ENCODE results near the gene PTPRN2. TPM values are rescaled to one million over a fixed set of nuclear protein-coding genes. Genes with fewer than 3 reads are reported as not detected.

The PTPRN2 gene
- total and polyA plus RNA-seq, 2 of the 13 experiments (the other 11 are each of a cell fraction or from before 2014, with no cell fraction given): 2.5 to 24.2 TPM

DNA sequence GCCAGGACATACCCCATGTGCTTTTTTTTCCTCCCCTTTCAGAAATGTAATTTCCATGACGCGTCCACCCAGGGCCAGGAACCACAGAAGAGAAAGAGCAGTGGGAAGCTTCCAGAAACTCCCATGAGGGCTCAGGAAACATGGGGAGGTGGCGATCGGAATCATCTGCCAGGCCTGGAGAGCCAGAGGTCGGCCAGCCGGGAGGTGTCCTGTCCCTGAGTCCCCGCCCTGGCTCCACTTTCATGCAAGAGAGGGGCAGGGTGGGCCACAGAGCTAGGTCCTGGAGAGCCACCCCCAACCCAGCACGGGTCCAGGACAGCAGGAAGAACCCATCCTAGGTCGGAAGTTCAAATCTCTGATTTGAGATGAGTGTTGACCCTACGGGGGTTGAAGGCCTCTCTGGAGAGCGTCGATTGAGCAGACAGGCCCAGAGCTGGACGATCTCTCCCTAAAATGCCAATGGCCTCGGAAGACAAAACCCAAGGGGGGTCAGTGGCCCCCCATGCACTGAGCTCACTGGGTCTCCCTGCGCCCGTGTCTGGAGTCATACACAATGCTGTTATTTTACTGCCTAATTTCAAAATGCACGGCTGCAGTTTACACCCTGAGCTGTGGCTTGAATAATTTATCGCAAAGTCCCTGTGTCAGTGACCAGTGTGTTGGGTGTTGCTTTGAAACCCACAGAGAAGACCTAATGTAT is 594.1 kb downstream of the PTPRN2 start:
- H3K27me3 ChIP-seq (ENCODE audit: control insufficient read depth in 1 of 2, insufficient read depth in 2 of 2, low read length in 2 of 2): no peaks in the 10 kb centered on the region
- WGBS (ENCODE audit: low lambda C conversion rate): 87% methylated on average over 13 of the region's 18 CpGs
- DNase-seq (ENCODE audit: low spot score) (no peak), FAIRE-seq (no peak), ATAC-seq (no peak)
- intact Hi-C loops (cut with micrococcal nuclease; ENCODE audit: unreplicated experiment) (no loop called here), in situ Hi-C loops (cut with HindIII; ENCODE audit: extremely low pct_ligation_motif_present, low pct_unique_long_range_greater_than_20kb) (no loop called here)
- H3K9me3 ChIP-seq (ENCODE audit: low read length): no peaks in the 10 kb centered on the region
- ChIA-PET CTCF (ENCODE audit: low intra/inter-chr PET ratio, low total read pairs) (no interaction called here), POLR2A (no interaction called here)
- H2AFZ ChIP-seq (ENCODE audit: low read length): no peak overlapping the region
- H3K79me2 ChIP-seq (ENCODE audit: insufficient read depth, low read length): no peaks in the 10 kb centered on the region
- H3K4me3 ChIP-seq (replicated peaks in 1 of 3; ENCODE audit: insufficient read depth in 1 of 3, low read depth in 2 of 3, low read length in 3 of 3): no peak overlapping the region
- peaks cover 14% of the 10 kb centered on the region; the same call in 1 of the 2 replicates for H4K20me1 ChIP-seq (ENCODE audit: insufficient read depth, low read length)
- no TSS peak for BruUV-seq (replicated peaks)
- no peaks in the 10 kb centered on the region for H3K36me3 ChIP-seq (replicated peaks in 1 of 2; ENCODE audit: control insufficient read depth in 1 of 2, insufficient read depth in 2 of 2, low read length in 2 of 2)
- no peak overlapping the region for H3K9ac ChIP-seq (ENCODE audit: insufficient read depth, low read depth, low read length)
- H3K27ac ChIP-seq (ENCODE audit: extremely low read length, insufficient read depth, low read length): no peak overlapping the region
- no peak overlapping the region for H3K4me2 ChIP-seq (ENCODE audit: low read depth, low read length)
- peaks cover 11% of the 10 kb centered on the region for H3K4me1 ChIP-seq (ENCODE audit: insufficient read depth, low read length)
- TF ChIP-seq MIXL1 (CRISPR knock-in tag; IDR thresholded peaks at IDR 0.05): no peak
- TF ChIP-seq CHD4 (IDR thresholded peaks at IDR 0.05; ENCODE audit: borderline replicate concordance, low read length): no peak
- TF ChIP-seq, protein P1, sequence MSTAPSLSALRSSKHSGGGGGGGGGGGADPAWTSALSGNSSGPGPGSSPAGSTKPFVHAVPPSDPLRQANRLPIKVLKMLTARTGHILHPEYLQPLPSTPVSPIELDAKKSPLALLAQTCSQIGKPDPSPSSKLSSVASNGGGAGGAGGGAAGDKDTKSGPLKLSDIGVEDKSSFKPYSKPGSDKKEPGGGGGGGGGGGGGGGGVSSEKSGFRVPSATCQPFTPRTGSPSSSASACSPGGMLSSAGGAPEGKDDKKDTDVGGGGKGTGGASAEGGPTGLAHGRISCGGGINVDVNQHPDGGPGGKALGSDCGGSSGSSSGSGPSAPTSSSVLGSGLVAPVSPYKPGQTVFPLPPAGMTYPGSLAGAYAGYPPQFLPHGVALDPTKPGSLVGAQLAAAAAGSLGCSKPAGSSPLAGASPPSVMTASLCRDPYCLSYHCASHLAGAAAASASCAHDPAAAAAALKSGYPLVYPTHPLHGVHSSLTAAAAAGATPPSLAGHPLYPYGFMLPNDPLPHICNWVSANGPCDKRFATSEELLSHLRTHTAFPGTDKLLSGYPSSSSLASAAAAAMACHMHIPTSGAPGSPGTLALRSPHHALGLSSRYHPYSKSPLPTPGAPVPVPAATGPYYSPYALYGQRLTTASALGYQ (CRISPR knock-in tag; IDR thresholded peaks at IDR 0.05): no peak
- TF ChIP-seq, protein P2, sequence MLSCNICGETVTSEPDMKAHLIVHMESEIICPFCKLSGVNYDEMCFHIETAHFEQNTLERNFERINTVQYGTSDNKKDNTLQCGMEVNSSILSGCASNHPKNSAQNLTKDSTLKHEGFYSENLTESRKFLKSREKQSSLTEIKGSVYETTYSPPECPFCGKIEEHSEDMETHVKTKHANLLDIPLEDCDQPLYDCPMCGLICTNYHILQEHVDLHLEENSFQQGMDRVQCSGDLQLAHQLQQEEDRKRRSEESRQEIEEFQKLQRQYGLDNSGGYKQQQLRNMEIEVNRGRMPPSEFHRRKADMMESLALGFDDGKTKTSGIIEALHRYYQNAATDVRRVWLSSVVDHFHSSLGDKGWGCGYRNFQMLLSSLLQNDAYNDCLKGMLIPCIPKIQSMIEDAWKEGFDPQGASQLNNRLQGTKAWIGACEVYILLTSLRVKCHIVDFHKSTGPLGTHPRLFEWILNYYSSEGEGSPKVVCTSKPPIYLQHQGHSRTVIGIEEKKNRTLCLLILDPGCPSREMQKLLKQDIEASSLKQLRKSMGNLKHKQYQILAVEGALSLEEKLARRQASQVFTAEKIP (CRISPR knock-in tag; IDR thresholded peaks at IDR 0.05; ENCODE audit: borderline replicate concordance): no peak
- TF ChIP-seq ZNF329 (CRISPR knock-in tag; IDR thresholded peaks at IDR 0.05; ENCODE audit: low read depth): no peak
- TF ChIP-seq, protein P3, sequence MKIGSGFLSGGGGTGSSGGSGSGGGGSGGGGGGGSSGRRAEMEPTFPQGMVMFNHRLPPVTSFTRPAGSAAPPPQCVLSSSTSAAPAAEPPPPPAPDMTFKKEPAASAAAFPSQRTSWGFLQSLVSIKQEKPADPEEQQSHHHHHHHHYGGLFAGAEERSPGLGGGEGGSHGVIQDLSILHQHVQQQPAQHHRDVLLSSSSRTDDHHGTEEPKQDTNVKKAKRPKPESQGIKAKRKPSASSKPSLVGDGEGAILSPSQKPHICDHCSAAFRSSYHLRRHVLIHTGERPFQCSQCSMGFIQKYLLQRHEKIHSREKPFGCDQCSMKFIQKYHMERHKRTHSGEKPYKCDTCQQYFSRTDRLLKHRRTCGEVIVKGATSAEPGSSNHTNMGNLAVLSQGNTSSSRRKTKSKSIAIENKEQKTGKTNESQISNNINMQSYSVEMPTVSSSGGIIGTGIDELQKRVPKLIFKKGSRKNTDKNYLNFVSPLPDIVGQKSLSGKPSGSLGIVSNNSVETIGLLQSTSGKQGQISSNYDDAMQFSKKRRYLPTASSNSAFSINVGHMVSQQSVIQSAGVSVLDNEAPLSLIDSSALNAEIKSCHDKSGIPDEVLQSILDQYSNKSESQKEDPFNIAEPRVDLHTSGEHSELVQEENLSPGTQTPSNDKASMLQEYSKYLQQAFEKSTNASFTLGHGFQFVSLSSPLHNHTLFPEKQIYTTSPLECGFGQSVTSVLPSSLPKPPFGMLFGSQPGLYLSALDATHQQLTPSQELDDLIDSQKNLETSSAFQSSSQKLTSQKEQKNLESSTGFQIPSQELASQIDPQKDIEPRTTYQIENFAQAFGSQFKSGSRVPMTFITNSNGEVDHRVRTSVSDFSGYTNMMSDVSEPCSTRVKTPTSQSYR (CRISPR knock-in tag; IDR thresholded peaks at IDR 0.05; ENCODE audit: borderline replicate concordance): no peak
- TF ChIP-seq, protein P4, sequence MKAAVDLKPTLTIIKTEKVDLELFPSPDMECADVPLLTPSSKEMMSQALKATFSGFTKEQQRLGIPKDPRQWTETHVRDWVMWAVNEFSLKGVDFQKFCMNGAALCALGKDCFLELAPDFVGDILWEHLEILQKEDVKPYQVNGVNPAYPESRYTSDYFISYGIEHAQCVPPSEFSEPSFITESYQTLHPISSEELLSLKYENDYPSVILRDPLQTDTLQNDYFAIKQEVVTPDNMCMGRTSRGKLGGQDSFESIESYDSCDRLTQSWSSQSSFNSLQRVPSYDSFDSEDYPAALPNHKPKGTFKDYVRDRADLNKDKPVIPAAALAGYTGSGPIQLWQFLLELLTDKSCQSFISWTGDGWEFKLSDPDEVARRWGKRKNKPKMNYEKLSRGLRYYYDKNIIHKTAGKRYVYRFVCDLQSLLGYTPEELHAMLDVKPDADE (CRISPR knock-in tag; IDR thresholded peaks at IDR 0.05): no peak
- TF ChIP-seq POLR2G (IDR thresholded peaks at IDR 0.05; ENCODE audit: low read depth, low read length): no peak
- no peak for TF ChIP-seq CREM (IDR thresholded peaks at IDR 0.05)
- no peak for TF ChIP-seq CREM (CRISPR knock-in tag; IDR thresholded peaks at IDR 0.05)
- TF ChIP-seq KLF9 (CRISPR knock-in tag; IDR thresholded peaks at IDR 0.05; ENCODE audit: low read depth): no peak
